T1000 (cell line): ENCODE measurements around the gene EDN2.
A peak's percentile ranks its signal among the peaks of the same experiment; 100 is the strongest.

Source experiments
- DNase-seq: peaks from one replicate; lab custom pipeline; 2025; ENCODE audit warnings: mixed read lengths; lab: John Stamatoyannopoulos, UW

EDN2 gene

GRCh38 chr1:41517062-41517438 lies 32.6 kb upstream of the EDN2 start:
- DNase-seq: no peak

DNA sequence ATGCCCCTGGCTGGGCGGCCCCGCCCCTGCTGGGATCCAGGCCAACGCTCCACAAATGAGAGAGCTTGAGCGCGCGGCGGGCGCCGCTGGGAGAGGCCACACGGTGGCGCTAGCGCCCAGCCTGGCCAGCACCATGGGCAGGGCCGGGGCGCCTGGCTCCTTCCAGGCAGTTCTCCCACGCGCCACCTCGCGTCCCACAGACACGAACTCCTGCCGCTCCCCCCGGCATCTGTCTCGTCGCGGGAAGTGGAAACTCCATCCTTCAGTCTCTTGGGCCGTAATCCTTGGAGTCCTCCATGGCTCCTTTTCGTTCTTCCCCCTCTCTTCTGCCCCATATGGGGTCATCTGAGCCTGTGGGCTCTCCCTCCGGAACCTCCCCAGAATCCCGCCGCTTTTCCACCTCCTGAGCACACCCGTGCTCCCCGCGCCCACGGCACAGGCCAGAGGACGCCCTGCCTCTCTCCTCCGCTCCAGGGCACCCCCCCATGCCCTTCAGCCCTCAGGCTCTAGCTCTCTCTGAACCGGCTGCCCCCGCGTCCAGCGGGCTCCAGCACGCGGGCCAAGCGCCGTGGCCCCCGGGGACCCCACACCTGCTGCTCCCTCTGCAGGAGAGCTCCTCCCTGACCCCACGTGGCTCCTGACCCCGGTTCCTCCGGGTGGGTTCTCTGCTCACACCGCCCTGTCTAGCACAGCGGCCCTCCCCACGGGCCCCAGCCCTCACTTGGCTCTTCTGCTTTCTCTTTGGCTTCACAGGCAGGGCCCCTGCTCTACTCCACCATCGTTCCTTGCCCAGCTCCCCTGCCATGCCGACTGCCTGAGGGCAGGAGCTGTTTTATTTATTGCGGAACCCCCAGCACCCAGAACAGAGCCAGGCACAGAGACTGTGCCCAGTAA lies 31.9 kb upstream of the EDN2 start:
- peak; percentile 93 for DNase-seq

DNA sequence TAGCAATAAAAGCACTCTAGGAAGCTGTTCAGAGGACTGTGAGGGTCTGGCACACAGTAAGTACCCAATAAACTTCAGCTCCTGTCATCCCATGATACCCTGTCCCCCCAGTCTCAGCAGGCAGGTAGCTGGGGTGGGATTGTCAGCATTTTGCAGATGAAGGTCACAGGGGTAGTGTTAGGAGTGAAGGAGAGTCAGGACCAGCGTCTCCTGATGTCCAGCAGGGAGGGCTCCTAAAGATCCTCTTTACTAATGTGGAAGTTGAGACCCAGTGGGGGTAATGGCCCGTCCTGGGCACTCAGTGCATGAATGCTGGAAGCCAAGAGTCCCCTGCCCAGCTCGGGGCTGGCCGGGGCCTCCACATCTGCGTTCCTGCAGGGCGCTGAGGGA lies 31.3 kb upstream of the EDN2 start:
- no peak for DNase-seq

- peak; percentile 19 for DNase-seq
These were observed 30.7 kb upstream of the EDN2 start for GRCh38 chr1:41515131-41515678.

- DNase-seq: no peak
These were observed 29.9 kb upstream of the EDN2 start for GRCh38 chr1:41514381-41514780.

DNA sequence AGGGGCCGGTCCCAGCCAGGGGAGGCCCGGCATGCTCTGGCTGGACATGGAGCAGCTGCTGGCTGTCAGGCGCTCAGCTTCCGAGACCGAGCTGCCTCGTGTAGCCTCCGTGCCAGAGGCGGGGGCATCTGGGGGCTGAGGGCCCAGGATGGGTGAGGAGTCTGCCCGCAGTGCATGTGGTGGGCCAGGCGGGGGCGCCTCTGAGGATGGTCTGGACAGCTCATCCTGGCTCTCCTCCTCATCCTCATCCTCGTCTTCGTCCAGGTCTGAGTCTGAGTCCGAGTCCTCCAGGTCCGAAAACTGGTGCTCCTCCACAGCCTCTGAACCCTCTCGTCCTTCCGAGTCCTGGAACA lies 28.9 kb upstream of the EDN2 start:
- DNase-seq: no peak

DNA sequence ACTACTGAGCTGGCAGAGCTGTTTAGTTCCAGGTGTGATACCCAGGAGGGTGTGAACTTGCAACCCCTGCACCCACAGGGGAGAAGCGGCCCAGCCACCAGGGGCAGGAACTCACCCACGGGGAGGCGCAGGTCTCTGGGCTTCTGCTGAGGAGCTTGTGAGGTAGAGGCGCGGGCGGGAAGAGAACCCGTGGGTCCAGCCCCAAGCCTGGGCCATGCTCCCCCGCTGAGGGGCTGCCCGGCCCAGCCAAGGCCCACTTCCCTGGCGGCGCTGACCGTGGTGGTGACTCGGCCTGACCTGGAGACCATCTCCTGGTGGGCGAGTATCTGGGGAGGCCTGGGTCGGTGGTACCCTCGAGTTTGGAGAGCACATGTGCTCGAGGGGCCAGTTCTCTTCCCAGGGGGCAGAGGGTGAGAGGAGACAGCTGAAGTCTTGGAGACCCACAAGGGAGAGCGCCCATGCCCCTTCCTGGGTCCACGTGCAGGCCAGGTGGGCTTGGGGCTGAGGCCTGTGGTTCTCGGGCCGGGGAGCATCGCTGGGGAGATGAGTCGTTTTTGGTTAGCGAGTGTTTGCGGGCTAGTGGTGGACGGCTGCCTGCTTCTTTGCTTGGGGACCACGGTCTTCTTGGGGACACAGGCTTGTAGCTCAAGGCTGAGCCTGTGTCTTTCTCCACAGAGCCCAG lies 28.4 kb upstream of the EDN2 start:
- no peak for DNase-seq

- DNase-seq: no peak
These were observed 26.7 kb upstream of the EDN2 start for GRCh38 chr1:41511239-41511540.

DNA sequence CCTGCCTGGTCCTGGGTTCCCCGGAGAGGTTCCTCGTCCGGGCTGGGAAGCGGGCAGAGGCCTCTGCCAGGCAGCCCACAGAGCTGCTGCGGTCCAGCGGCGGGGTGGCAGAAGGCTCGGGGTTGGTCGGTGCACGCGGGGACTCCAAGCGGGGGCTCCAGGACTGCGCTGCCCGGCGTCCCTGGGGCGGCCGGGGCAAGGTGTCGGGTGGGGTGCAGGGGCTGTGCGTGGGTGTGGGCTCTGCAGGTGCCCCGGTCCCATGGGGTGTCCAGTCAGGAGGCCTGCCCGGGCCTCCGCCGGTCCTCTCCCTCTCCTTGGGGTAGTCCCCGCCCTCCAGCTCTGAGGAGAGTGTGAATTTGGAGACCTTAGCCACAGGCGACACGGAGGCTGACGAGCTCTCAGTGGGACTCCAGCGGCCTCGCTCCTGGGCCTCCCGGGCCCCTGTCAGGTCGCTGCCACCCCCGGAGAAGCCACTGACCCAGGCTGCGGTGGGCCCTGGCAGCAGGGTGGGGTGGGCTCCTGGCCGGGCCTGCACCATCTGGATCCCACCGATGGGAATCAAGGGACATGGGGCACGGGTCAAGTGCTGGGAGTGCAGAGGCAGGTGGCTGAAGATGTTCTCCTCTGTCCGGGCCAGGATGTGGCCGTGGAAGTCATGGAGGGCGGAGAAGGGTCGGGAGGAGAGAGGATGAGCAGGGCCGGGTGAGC lies 26.2 kb upstream of the EDN2 start:
- no peak for DNase-seq

DNA sequence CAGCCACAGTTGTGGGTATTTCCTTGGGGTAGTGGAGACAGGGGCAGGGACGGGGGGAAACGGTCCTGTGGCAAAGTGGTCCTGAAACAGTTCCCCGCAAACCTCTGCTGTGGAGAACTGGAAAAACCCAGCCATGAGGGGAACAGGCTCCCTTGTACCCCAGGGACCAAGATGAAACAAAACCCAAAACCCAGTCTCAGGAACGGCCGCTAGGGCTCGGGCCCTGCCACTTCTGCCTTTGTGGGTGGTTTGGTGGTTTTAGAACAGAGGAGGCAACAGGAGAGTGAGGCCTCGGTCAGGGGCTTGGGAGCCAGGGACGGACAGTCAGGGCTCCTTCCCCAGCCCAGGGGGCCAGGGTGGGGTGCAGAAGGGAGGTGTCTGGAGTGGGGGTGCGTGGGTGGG lies 24.8 kb upstream of the EDN2 start:
- no peak for DNase-seq

DNA sequence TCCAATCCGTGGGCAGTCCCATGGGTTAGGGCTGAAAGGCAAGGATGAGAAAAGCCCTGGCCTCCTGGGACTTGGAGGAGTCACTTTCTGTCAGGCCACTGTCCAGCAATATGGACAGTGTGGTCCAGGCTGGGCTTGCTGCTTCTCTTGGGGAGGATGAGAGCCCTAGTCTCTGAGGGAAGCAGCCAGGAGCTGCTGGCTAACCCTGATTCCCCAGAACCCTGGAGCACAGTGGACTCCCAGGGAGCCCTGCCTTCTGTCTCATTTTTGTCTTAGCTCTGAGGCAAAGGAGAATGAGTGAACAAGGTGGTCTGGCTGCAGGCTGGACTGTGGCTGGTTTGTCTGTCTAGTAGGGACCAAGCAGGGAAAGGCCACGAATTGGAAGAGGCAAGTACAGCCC lies 23.8 kb upstream of the EDN2 start:
- no peak for DNase-seq

GRCh38 chr1:41507836-41508235 lies 23.4 kb upstream of the EDN2 start:
- DNase-seq: no peak

DNA sequence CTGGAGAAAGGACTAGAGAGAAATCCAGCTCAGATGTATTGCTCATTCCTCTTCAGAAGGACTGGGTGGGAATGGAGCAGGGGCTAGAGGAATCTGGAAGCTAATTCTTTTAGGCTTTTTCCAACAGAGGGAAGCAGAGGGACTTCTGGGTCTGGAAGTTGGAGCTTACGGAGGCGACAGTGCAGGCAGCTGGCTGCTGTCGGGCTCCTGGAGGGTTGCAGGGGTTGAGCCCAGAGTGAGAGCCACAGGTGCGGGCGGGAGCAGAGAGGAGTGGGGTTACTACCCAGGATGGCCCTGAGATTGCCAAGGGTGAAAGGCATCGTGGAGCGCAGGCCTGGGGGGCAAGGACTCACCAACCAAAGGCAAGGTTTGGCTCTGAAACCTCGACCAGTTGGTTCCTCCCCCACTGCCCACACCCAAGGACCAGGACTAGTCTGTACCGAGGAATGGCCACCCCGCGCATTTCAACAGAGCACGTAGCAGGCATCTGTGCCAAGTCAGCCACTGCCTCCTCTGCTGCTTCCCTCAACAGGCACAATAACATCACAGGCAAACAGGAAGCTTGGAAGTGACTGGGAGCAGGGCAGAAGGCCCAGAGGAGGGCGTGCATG lies 22.7 kb upstream of the EDN2 start:
- no peak for DNase-seq

DNA sequence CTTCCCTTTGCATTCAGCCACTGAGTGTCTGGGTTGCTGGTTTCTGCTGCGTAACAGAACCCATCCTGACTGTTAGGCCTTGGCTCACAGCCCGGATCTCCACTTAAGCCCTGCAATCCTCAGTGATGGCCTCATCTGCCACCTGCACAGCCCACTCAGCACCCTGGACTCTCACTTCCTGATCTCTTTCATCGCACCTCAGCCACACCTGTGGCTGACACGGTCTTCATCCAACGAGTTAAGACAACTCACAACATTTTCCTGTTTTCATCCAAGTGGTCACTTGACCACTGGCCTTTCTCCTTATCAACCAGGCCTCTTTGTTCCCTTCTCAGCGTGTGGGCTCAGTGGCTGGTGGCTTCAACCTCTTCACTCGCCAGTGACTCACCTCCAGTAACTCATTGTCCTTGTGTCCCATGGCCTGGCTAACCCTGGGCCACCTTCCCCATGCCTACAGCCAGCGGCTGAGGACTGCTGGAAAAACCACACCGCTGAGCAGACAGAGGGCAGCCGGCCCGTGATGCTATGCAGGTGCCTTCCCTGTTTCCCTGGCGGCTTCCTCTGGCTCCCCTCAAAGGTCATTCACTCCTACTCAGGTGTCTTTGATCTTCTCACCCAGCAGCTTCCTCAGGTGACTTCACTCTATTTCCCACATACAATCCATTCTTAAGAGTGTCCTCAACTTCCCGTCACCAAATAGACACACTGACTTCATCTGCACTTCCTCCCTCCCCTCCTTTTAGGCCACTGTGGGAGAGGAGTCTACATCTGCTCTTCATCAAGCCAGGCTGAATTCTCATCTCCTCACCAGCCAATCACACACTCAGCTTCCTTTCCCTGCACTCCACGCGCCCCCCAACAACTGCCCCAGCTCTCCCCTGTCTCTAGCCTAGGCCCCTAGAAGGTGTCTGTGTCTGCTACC lies 19.9 kb upstream of the EDN2 start:
- DNase-seq: no peak

GRCh38 chr1:41503538-41504113 lies 19.1 kb upstream of the EDN2 start:
- DNase-seq: no peak

- DNase-seq: no peak
These were observed 18.4 kb upstream of the EDN2 start for GRCh38 chr1:41502912-41503311.

DNA sequence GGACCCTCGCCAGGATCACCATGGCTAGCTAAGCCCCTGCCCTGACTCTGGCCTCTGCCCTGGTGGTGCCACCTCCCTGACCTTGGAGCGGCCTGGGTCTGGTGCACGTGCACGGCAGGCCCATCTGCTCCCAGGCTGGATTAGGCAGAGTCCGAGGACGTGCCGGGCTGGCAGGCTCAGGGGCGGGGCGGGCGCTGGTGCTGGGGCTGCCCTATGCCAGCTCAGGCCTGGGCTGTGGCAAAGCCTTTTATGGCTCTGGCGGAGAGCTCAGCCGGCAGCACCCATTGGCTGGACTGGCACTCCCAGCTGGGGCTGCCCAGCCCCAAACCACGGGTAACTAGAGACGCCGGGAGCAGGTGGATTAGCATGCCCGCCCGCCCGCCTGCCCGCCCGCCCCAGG lies 17.1 kb upstream of the EDN2 start:
- no peak for DNase-seq

DNA sequence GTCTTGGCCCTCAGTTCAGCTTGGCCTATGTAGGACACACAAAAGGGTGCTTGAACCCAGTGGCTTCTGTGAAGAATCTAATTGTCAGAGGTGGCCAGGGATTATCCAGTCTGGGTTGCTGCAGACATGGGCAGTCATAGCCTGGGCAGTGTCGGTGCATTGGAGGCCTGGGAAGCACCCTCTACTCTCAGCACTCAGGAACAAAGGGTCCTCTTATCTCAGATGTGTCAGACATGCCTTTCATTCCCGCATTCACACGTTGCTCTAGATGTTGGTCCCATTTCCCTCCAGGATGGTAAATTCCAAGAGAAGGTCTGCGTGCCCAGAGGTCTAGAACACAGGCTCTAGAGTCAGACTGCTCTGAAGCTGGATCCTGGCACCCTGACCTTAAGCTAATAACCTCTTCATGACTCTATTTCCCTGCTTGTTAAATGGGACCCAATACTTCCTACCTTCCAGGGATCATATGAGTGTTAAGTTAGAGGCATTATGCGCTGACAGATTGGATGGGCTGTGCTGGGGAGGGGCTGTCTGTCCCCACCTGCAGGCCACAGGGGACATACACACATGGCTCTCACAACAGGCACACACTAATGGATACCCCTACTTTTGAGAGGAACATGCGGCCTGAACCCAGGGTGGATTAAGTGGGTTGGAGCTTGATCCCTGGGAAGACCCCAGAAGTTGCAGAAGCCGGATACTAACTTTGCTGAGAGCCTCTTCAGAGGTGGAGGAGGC lies 16.5 kb upstream of the EDN2 start:
- DNase-seq: no peak

- no peak for DNase-seq
These were observed 15.9 kb upstream of the EDN2 start for GRCh38 chr1:41500378-41500777.

- DNase-seq: no peak
These were observed 15.1 kb upstream of the EDN2 start for GRCh38 chr1:41499591-41499990.
